Spleen (tissue), 7 donors: ENCODE data around the gene CCNJL.

Experiments
- CTCF ChIP-seq, 11 experiments: fragments of 200-600 bp in 7 of 11; fragments of 450-650 bp in 4 of 11; sonication (generic) in 4 of 11; IDR thresholded peaks in 8 of 11; conservative IDR thresholded peaks in 3 of 11; 1 replicate in 7 of 11; 2 replicates in 4 of 11; pipeline versions ENCODE4 v1.4.0 to v1.8.0; 2016 to 2021; ENCODE audit warnings: antibody characterized with exemption in 11 of 11, inconsistent platforms in 4 of 11, mild to moderate bottlenecking in 1 of 11
- POLR2A ChIP-seq, 3 donors: fragments of 450-650 bp; IDR thresholded peaks; one replicate each; pipeline ENCODE4 v1.5.1; 2017; ENCODE audit warnings: antibody characterized with exemption in 3 of 3, mild to moderate bottlenecking in 1 of 3
- donor health status: DM: no; HTN: no; CAD: no; lungs with moderate emphysema.
- donor health status: DM: no; HTN: no; CAD: no.
- donor health status: DM: no; HTN: no; CAD: no.

- TF ChIP-seq POLR2A (IDR thresholded peaks at IDR 0.05) (no peak), CTCF (IDR thresholded peaks at IDR 0.05 in 8 of 11, conservative IDR thresholded peaks at IDR 0.05 in 3 of 11) (no peak)
Measured at GRCh38 chr5:160326981-160327380, 14.6 kb upstream of the CCNJL start.
